Spleen (tissue), 13 donors: ENCODE results near the gene PAFAH2. TPM values are rescaled to one million over a fixed set of nuclear protein-coding genes. Genes with fewer than 3 reads are reported as not detected.

Source experiments
- DNase-seq: peaks from one replicate; pipeline ENCODE4 v3.0.0-alpha.2; 2020
- H3K27ac ChIP-seq, 8 donors: fragments of 200-600 bp; sonication (generic) in 7 of 8; 1 replicate in 4 of 8; 2 replicates in 4 of 8; pipeline versions ENCODE4 v1.5.0 to v1.8.0; 2016 to 2021; ENCODE audit warnings: inconsistent platforms in 4 of 8, mild to moderate bottlenecking in 4 of 8, moderate library complexity in 1 of 8
- H3K27me3 ChIP-seq, 7 donors: fragments of 200-600 bp; sonication (generic) in 6 of 7; replicated peaks in 1 of 7; 1 replicate in 4 of 7; 2 replicates in 3 of 7; pipeline versions ENCODE4 v1.5.0 to v1.8.0; 2016 to 2021; ENCODE audit warnings: inconsistent platforms in 3 of 7, mild to moderate bottlenecking in 1 of 7
- H3K36me3 ChIP-seq, 6 donors: fragments of 200-600 bp; sonication (generic) in 5 of 6; 1 replicate in 4 of 6; 2 replicates in 2 of 6; pipeline versions ENCODE4 v1.5.0 to v1.8.0; 2016 to 2021; ENCODE audit warnings: inconsistent platforms in 2 of 6
- H3K4me1 ChIP-seq, 6 donors: fragments of 200-600 bp; sonication (generic) in 5 of 6; 1 replicate in 3 of 6; 2 replicates in 3 of 6; pipeline versions ENCODE4 v1.5.0 to v1.8.0; 2016 to 2021; ENCODE audit warnings: inconsistent platforms in 3 of 6
- H3K4me3 ChIP-seq, 8 donors: fragments of 200-600 bp; sonication (generic) in 7 of 8; 1 replicate in 4 of 8; 2 replicates in 4 of 8; pipeline versions ENCODE4 v1.5.0 to v1.8.0; 2016 to 2021; ENCODE audit warnings: inconsistent platforms in 4 of 8, mild to moderate bottlenecking in 4 of 8, moderate library complexity in 2 of 8
- H3K9me3 ChIP-seq, 8 donors: fragments of 200-600 bp; sonication (generic) in 7 of 8; 1 replicate in 4 of 8; 2 replicates in 4 of 8; pipeline versions ENCODE4 v1.5.0 to v1.8.0; 2016 to 2021; ENCODE audit warnings: inconsistent platforms in 4 of 8
- CTCF ChIP-seq, 11 experiments: fragments of 200-600 bp in 7 of 11; fragments of 450-650 bp in 4 of 11; sonication (generic) in 4 of 11; IDR thresholded peaks in 8 of 11; conservative IDR thresholded peaks in 3 of 11; 1 replicate in 7 of 11; 2 replicates in 4 of 11; pipeline versions ENCODE4 v1.4.0 to v1.8.0; 2016 to 2021; ENCODE audit warnings: antibody characterized with exemption in 11 of 11, inconsistent platforms in 4 of 11, mild to moderate bottlenecking in 1 of 11
- POLR2A ChIP-seq, 3 donors: fragments of 450-650 bp; IDR thresholded peaks; one replicate each; pipeline ENCODE4 v1.5.1; 2017; ENCODE audit warnings: antibody characterized with exemption in 3 of 3, mild to moderate bottlenecking in 1 of 3
- POLR2AphosphoS5 ChIP-seq, 3 donors: sonication (generic); formaldehyde crosslinking; IDR thresholded peaks; one replicate each; pipeline ENCODE4 v1.5.1; 2017; ENCODE audit warnings: antibody characterized with exemption in 3 of 3
- WGBS, 5 donors: extraction: QIAGEN DNeasy Blood & Tissue Kit in 3 of 5; methylation state at CpG; one replicate each; pipeline versions ENCODE4 v1.1.5 to v1.1.7; 2013 to 2018; 5-methylcytosine and 5-hydroxymethylcytosine counted together
- intact Hi-C: fragments of 100-400 bp; cut with DNase I; formaldehyde crosslinking; loops from one replicate; pipeline ENCODE4 v1.15.0; 2023; ENCODE audit warnings: low total_unique reads
- long read RNA-seq, 2 donors: transcript quantifications; one replicate each; lab custom pipeline, GENCODE V29; 2026
- polyA plus RNA-seq, 3 donors: library from polyadenylated mRNA; stranded (reverse); fragments of 200-250 nt; gene quantifications; one replicate each; pipeline ENCODE4 v1.2.1, GENCODE V29; 2013
- total RNA-seq, 7 donors: library from RNA; depleted of rRNA in 3 of 7; stranded (reverse); fragments of >200 nt in 3 of 7; fragmentation: NEBNext Ultra II Directional in 4 of 7; extraction: Animal tissue kit (Norgen Biotek cat#: 25700) in 4 of 7; gene quantifications; one replicate each; pipeline versions ENCODE4 v1.1.0 to v1.2.1, GENCODE V29; 2016 to 2021
- donor health status: healthy with polysubstance abuse.
- donor health status: DM: no; HTN: no; CAD: no; lungs with moderate emphysema.
- donor health status: DM: no; HTN: no; CAD: no.
- donor health status: Bipolar disorder and iron deficiency.
- donor health status: healthy.
- donor health status: DM: no; HTN: no; CAD: no.
- donor health status: DM: yes; HTN: yes; CAD: no.

Gene PAFAH2
- total RNA-seq, result 10 to 100 TPM; 12.9 to 19.7 (median 13.9) TPM
- polyA plus RNA-seq, result 1 to 10 TPM; 3.9 to 5.3 (median 4.7) TPM
- long read RNA-seq, donor 1, partial matches to known transcripts, result 0 of 3 reads
- long read RNA-seq, donor 1, other reads (novel, unspliced or antisense), result 0 of 3 reads
- long read RNA-seq, donor 2, partial matches to known transcripts, result 0 of 3 reads
- long read RNA-seq, donor 2, other reads (novel, unspliced or antisense), result 0 of 3 reads

DNA sequence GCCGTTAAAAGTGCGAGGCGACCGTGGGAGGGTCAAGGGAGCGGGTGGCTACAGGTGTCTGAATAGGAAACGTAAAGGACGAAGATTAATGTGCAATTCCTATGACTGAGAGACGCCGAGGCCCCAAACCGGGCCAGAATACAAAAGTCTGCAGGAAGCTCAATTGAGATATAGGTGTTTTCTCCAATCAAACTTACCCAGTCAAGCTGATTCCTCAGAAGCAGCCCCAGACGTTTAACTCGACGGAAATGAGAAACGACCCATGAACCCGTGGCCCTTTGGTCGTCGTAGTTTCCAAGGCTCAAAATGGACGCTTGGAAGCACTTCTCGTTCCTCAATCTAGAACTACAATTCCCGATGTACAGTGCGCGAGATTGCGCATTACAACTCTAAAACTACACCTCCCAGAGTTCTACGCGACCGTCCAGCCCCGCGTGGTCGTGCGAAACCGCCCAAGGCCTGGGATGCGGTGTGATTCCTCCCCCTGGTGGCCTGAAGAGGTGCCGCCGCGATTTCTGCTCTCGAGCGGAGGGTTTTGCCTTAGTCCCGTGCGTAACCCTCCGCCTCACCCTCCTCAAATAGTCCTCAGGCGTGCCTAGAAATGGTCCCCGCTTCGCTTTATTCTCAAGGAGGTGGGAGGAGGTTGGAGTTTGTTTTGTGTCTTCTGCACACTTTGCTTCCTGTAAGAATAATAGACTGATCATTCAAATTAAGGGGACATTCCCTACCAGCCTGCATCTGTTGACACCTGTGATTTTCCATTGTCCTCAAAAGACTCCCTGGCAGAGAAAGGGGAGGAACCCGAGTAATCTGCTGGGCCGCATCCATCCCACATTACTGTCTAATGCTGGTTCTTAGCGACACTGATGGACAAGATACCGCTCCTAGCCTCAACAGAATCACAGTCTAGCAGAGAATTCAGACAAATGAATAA lies at the start of gene PAFAH2:
Gene PAFAH2, minus strand, starts transcription at position 236 of the 934 bp plus-strand sequence. CDS start 7,247 bp downstream, outside the sequence.
- intact Hi-C loops, result loop anchor here (2.0 kb wide), 1 partner anchor 103 kb away; no protein-coding TSS in a partner anchor
- Histone ChIP-seq H3K4me3 (peak within 1 kb of the TSS; percentile 47 to 81 (median 60)), H3K27me3 (no peaks in the 10 kb centered on the region), H3K9me3 (no peaks in the 10 kb centered on the region), H3K27ac (peak within 1 kb of the TSS; percentile 82 to 96 (median 92)), H3K4me1 (peaks cover 15 to 40% (median 27%) of the 10 kb centered on the region in 6 donors), H3K36me3 (peaks cover 0 to 4% (median 0%) of the 10 kb centered on the region in 6 donors)
- TF ChIP-seq POLR2A (IDR thresholded peaks at IDR 0.05) (peak in 2 of 3 donors; percentile 3 to 63), POLR2AphosphoS5 (IDR thresholded peaks at IDR 0.05) (peak; percentile 84 to 90 (median 89)), CTCF (IDR thresholded peaks at IDR 0.05 in 8 of 11, conservative IDR thresholded peaks at IDR 0.05 in 3 of 11) (peak; percentile 98 to 100 (median 100))
- 1 to 2% (median 2%) methylated on average over 35 to 47 of the region's 47 CpGs for WGBS, 5 donors
- peak; percentile 98 for DNase-seq

GRCh38 chr1:26047278-26047874 lies 49.5 kb upstream of the PAFAH2 start:
- no peak for DNase-seq
- Histone ChIP-seq H3K9me3 (no peaks in the 10 kb centered on the region), H3K27me3 (peaks cover 0 to 94% (median 44%) of the 10 kb centered on the region in 7 donors), H3K4me1 (peaks cover 4 to 15% (median 12%) of the 10 kb centered on the region in 6 donors), H3K36me3 (no peaks in the 10 kb centered on the region), H3K4me3 (no peak overlapping the region), H3K27ac (no peak overlapping the region)
- intact Hi-C loops, result no loop called here
- 66 to 78% (median 75%) methylated on average over 7 of the region's 7 CpGs for WGBS, 5 donors
- TF ChIP-seq POLR2A (IDR thresholded peaks at IDR 0.05) (no peak), CTCF (IDR thresholded peaks at IDR 0.05 in 8 of 11, conservative IDR thresholded peaks at IDR 0.05 in 3 of 11) (no peak), POLR2AphosphoS5 (IDR thresholded peaks at IDR 0.05) (no peak)

DNA sequence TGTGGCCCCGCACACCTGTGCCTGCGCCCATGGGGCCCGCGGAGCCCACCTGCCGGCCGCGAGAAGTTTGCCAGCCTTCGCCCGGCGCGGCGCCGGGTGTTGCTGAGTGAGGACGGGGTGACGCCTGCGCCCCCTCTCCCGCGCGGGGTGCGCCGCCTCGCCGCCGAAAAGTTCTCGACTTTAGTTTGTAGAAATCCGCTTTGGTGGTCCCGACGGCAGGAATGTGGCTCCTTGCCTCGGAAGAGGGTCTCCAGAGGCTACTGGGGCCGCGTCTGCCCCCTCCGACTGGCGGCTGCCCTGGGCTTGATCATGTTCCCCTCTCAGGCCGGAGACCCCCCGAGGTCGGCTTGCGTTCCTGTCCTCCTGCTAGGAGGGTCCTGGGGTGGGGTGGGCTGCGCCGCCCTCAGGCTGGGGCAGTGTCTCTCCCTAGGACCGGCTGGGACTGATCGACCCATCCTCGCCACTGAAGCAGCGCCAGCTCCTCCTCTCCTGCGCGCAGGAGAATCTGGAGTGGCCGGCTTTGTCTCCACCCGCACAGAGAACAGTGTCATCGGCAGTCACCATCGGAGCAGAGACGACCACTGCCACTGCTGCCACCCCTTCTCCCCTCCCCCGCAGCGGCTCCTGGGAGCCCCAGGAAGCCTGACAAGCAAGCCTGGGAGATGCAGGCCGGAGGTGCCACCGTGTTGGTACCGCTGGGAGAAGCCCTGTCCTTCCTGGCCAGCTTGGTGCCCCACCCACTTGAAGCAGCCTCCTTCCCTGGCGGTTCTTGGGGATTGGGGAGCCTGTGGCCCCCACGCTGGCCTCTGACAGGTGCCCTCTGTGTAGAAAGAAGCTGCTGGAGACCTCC lies 48.6 kb upstream of the PAFAH2 start:
- 6 to 7% (median 6%) methylated on average over 20 to 57 of the region's 57 CpGs; no CpG with 5 or more reads in 1 of the 5 donors for WGBS, 5 donors
- intact Hi-C loops, result no loop called here
- H3K27me3 ChIP-seq, result peaks cover 0 to 94% (median 44%) of the 10 kb centered on the region in 7 donors
- H3K4me1 ChIP-seq, result peaks cover 4 to 15% (median 12%) of the 10 kb centered on the region in 6 donors
- no peak overlapping the region for H3K27ac ChIP-seq
- no peak for DNase-seq
- TF ChIP-seq POLR2A (IDR thresholded peaks at IDR 0.05), result no peak
- no peak for TF ChIP-seq POLR2AphosphoS5 (IDR thresholded peaks at IDR 0.05)
- TF ChIP-seq CTCF (IDR thresholded peaks at IDR 0.05 in 8 of 11, conservative IDR thresholded peaks at IDR 0.05 in 3 of 11), result no peak
- H3K4me3 ChIP-seq, result peak overlapping the region in 4 of 8 donors; percentile 2 to 51 (median 12)
- H3K9me3 ChIP-seq, result no peaks in the 10 kb centered on the region
- no peaks in the 10 kb centered on the region for H3K36me3 ChIP-seq
